B cell (primary cell): ENCODE data around the gene YES1. TPM values are rescaled to one million over a fixed set of nuclear protein-coding genes. Genes with fewer than 3 reads are reported as not detected.
"Not testable (repeated sequence)": the region's sequence is repeated elsewhere in the genome, so short reads cannot be mapped to it uniquely, and the experiment has no call there.

ENCODE experiments used
- ATAC-seq: fragments of 200-7000 bp; cut with Tn5 transposase; one replicate; pipeline ENCODE4 v1.10.0; 2021; ENCODE audit warnings: low read depth, mild to moderate bottlenecking, moderate number of reproducible peaks, moderate library complexity
- CTCF ChIA-PET: fragments of 350-600 bp; sonication (Branson Sonifier 250); formaldehyde crosslinking; loops from one replicate; lab custom pipeline; 2021; ENCODE audit warnings: antibody characterized with exemption, inconsistent platforms; lab: Charles Lee
- POLR2A ChIA-PET: fragments of 350-600 bp; sonication (Branson Sonifier 250); formaldehyde crosslinking; loops from one replicate; lab custom pipeline; 2021; ENCODE audit warnings: antibody characterized with exemption; lab: Charles Lee
- DNase-seq: peaks from one replicate; pipeline ENCODE4 v3.0.0; 2013
- H2AFZ ChIP-seq: 2 replicates; pipeline ENCODE4 v1.6.1; 2012; ENCODE audit warnings: mild to moderate bottlenecking, low read depth, low read length; ENCODE audit not compliant: insufficient read depth, poor library complexity, severe bottlenecking
- H3K27ac ChIP-seq, 2 donors: 1 replicate in 1 of 2; 2 replicates in 1 of 2; pipeline ENCODE4 v1.5.1; 2012 to 2013; ENCODE audit warnings: low read length in 2 of 2, mild to moderate bottlenecking in 2 of 2, moderate library complexity in 1 of 2
- H3K27me3 ChIP-seq, 4 experiments: fragments of 200-600 bp in 1 of 4; sonication (generic) in 1 of 4; replicated peaks in 1 of 4; 1 replicate in 2 of 4; 2 replicates in 2 of 4; pipeline versions ENCODE4 v1.6.1 to v1.7.0; 2013 to 2016; ENCODE audit warnings: low read length in 3 of 4, mild to moderate bottlenecking in 2 of 4, mixed read lengths in 1 of 4, moderate library complexity in 1 of 4; ENCODE audit not compliant: insufficient read depth in 4 of 4, control insufficient read depth in 3 of 4; ENCODE audit errors: control extremely low read depth in 1 of 4
- H3K36me3 ChIP-seq, 2 experiments: replicated peaks in 1 of 2; 1 replicate in 1 of 2; 2 replicates in 1 of 2; pipeline versions ENCODE4 v1.6.1 to v1.7.1; 2013; ENCODE audit warnings: low read length in 1 of 2; ENCODE audit not compliant: insufficient read depth in 2 of 2, control insufficient read depth in 1 of 2; ENCODE audit errors: control extremely low read depth in 1 of 2, extremely low read depth in 1 of 2
- H3K4me1 ChIP-seq, 2 donors: fragments of 200-600 bp in 1 of 2; sonication (generic) in 1 of 2; 1 replicate in 1 of 2; 2 replicates in 1 of 2; pipeline versions ENCODE4 v1.5.1 to v1.6.1; 2013 to 2017; ENCODE audit warnings: low read length in 2 of 2; ENCODE audit not compliant: control insufficient read depth in 2 of 2, insufficient read depth in 2 of 2
- H3K4me2 ChIP-seq: replicated peaks from 2 replicates; pipeline ENCODE3; 2012; ENCODE audit warnings: mild to moderate bottlenecking, low read depth, low read length; ENCODE audit not compliant: poor library complexity, severe bottlenecking
- H3K4me3 ChIP-seq, 5 experiments: fragments of 200-600 bp in 1 of 5; sonication (generic) in 1 of 5; 1 replicate in 3 of 5; 2 replicates in 2 of 5; pipeline versions ENCODE4 v1.5.1 to v1.7.0; 2011 to 2016; ENCODE audit warnings: low read length in 4 of 5, mild to moderate bottlenecking in 4 of 5, low read depth in 2 of 5, control low read depth in 1 of 5, moderate library complexity in 1 of 5; ENCODE audit not compliant: insufficient read depth in 1 of 5; ENCODE audit errors: control extremely low read depth in 1 of 5, extremely low read depth in 1 of 5
- H3K79me2 ChIP-seq: fragments of 200-600 bp; sonication (generic); one replicate; pipeline ENCODE4 v1.6.0; 2016; ENCODE audit warnings: low read length; ENCODE audit not compliant: control insufficient read depth, insufficient read depth
- H3K9ac ChIP-seq: fragments of 200-600 bp; sonication (generic); 2 replicates; pipeline ENCODE4 v1.6.1; 2017; ENCODE audit warnings: mild to moderate bottlenecking, low read length, moderate library complexity
- H3K9me3 ChIP-seq, 3 donors: one replicate each; pipeline versions ENCODE4 v1.6.1 to v1.7.1; 2013; ENCODE audit warnings: low read length in 2 of 3; ENCODE audit not compliant: control insufficient read depth in 2 of 3, insufficient read depth in 1 of 3; ENCODE audit errors: control extremely low read depth in 1 of 3
- H4K20me1 ChIP-seq: 2 replicates; pipeline ENCODE4 v1.6.0; 2012; ENCODE audit warnings: mild to moderate bottlenecking, low read length; ENCODE audit not compliant: insufficient read depth, control insufficient read depth, poor library complexity, severe bottlenecking
- H3K27ac Mint-ChIP-seq: one replicate; pipeline ENCODE4 v1.8.0; 2021; ENCODE audit warnings: mixed read lengths
- H3K27me3 Mint-ChIP-seq: one replicate; pipeline ENCODE4 v1.8.0; 2021; ENCODE audit warnings: mixed read lengths
- H3K4me1 Mint-ChIP-seq: one replicate; pipeline ENCODE4 v1.8.0; 2021; ENCODE audit warnings: mixed read lengths
- H3K4me3 Mint-ChIP-seq: one replicate; pipeline ENCODE4 v1.8.0; 2021; ENCODE audit warnings: mixed read lengths
- H3K9me3 Mint-ChIP-seq: one replicate; pipeline ENCODE4 v1.8.0; 2022; ENCODE audit warnings: mixed read lengths; ENCODE audit not compliant: insufficient read depth
- EZH2 ChIP-seq: IDR thresholded peaks from 2 replicates; pipeline ENCODE4 v1.6.1; 2012; ENCODE audit warnings: borderline replicate concordance, low read depth, mild to moderate bottlenecking, moderate library complexity, low read length; ENCODE audit not compliant: insufficient read depth, poor library complexity, severe bottlenecking
- WGBS: methylation state at CpG from one replicate; pipeline ENCODE4 v1.1.5; 2013; ENCODE audit warnings: missing lambda C conversion rate; ENCODE audit not compliant: insufficient coverage; 5-methylcytosine and 5-hydroxymethylcytosine counted together
- intact Hi-C: fragments of 100-400 bp; cut with micrococcal nuclease; formaldehyde crosslinking; loops from one replicate; pipeline ENCODE4 v1.10.0; 2022
- polyA plus RNA-seq: library from polyadenylated mRNA; depleted of rRNA; stranded (reverse); fragments of >200 nt; gene quantifications from 2 replicates; pipeline ENCODE4 v1.2.3, GENCODE V29; 2012
- total RNA-seq, 2 donors: library from RNA; stranded (reverse); fragments of 120-200 nt in 1 of 2; gene quantifications; 1 replicate in 1 of 2; 2 replicates in 1 of 2; pipeline versions ENCODE4 v1.2.3 to v1.2.4, GENCODE V29; 2013 to 2022
- TF ChIP-seq, protein P1 (sequence below): fragments of 200-600 bp; IDR thresholded peaks from one replicate; pipeline ENCODE4 v1.8.0; 2022; ENCODE audit warnings: antibody characterized with exemption, mild to moderate bottlenecking

Gene YES1
- total and polyA plus RNA-seq, 2 donors (not counting 1 experiment from before 2014, with no cell fraction given), result 0.30 TPM; not detected in 1

DNA sequence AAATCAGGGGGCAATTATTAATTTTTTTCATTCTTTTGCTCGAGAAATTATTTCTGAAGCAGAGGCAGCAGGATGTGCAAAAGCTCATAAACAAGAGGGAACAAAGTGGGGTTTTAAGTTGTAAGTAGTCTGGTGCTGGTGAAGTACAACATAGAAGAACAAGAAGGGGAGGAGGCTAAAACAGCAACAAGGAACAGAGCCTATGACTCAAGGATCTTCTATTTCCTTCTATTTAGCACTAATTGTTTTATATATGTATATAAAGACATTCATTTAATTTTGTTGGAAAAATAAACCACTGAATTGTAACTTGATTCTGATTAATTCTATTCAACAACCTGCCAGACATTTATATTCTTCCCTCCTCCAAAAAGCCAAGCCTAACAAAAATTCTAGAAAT is 35.0 kb downstream of the YES1 start:
- Histone ChIP-seq H3K9ac (no peak overlapping the region), H3K9me3 (no peaks in the 10 kb centered on the region), H3K27ac (no peak overlapping the region), H3K79me2 (no peaks in the 10 kb centered on the region), H3K4me1 (no peaks in the 10 kb centered on the region), H3K4me2 (no peak overlapping the region), H4K20me1 (no peaks in the 10 kb centered on the region), H3K27me3 (peaks cover 0 to 2% (median under 1%) of the 10 kb centered on the region in 4 experiments), H3K36me3 (no peaks in the 10 kb centered on the region), H2AFZ (no peak overlapping the region), H3K4me3 (no peak overlapping the region)
- intact Hi-C loops, result no loop called here
- H3K27ac Mint-ChIP-seq, result no peak overlapping the region
- H3K4me1 Mint-ChIP-seq, result no peaks in the 10 kb centered on the region
- H3K27me3 Mint-ChIP-seq, result peaks cover 16% of the 10 kb centered on the region
- no peak for DNase-seq
- H3K4me3 Mint-ChIP-seq, result no peak overlapping the region
- no CpG with 5 or more reads among the region's 1 CpG for WGBS
- no peaks in the 10 kb centered on the region for H3K9me3 Mint-ChIP-seq
- TF ChIP-seq, protein P1, sequence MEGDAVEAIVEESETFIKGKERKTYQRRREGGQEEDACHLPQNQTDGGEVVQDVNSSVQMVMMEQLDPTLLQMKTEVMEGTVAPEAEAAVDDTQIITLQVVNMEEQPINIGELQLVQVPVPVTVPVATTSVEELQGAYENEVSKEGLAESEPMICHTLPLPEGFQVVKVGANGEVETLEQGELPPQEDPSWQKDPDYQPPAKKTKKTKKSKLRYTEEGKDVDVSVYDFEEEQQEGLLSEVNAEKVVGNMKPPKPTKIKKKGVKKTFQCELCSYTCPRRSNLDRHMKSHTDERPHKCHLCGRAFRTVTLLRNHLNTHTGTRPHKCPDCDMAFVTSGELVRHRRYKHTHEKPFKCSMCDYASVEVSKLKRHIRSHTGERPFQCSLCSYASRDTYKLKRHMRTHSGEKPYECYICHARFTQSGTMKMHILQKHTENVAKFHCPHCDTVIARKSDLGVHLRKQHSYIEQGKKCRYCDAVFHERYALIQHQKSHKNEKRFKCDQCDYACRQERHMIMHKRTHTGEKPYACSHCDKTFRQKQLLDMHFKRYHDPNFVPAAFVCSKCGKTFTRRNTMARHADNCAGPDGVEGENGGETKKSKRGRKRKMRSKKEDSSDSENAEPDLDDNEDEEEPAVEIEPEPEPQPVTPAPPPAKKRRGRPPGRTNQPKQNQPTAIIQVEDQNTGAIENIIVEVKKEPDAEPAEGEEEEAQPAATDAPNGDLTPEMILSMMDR, result no peak
- TF ChIP-seq EZH2, result no peak
- ChIA-PET POLR2A (no interaction called here), CTCF (no interaction called here)
- no peak for ATAC-seq

DNA sequence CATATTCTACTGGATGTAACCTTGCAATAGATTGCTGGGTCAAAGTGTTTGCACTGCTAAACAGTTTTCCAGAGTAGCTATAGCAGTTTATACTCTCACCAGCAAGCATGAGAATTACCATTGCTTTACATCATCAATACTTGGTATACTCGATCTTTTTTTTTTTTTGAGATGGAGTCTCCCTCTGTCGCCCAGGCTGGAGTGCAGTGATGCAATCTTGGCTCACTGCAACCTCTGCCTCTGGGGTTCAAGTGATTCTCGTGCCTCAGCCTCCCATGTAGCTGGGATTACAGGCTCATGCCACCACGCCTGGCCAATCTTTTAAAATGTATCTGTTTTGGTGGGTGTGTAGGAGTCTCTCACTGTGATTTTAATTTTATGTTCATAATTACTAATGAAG is 36.0 kb downstream of the YES1 start:
- intact Hi-C loops, H3K4me1 Mint-ChIP-seq, H3K9ac ChIP-seq, ATAC-seq, H3K36me3 ChIP-seq, H2AFZ ChIP-seq, H3K79me2 ChIP-seq, H4K20me1 ChIP-seq, DNase-seq, H3K9me3 Mint-ChIP-seq, POLR2A ChIA-PET, H3K4me3 ChIP-seq, H3K9me3 ChIP-seq, H3K4me2 ChIP-seq, H3K4me1 ChIP-seq, H3K4me3 Mint-ChIP-seq, H3K27ac ChIP-seq, CTCF ChIA-PET, H3K27me3 ChIP-seq, H3K27ac Mint-ChIP-seq: not testable (repeated sequence)
- H3K27me3 Mint-ChIP-seq, result peaks cover 12% of the 10 kb centered on the region
- 97% methylated on average over 3 of the region's 4 CpGs for WGBS
